Prostate gland (tissue), 2 donors: ENCODE data around the gene PARP8.

Experiments
- CTCF ChIP-seq, 4 experiments: fragments of 200-600 bp in 2 of 4; fragments of 450-650 bp in 2 of 4; sonication (generic) in 2 of 4; IDR thresholded peaks; 1 replicate in 3 of 4; 2 replicates in 1 of 4; pipeline ENCODE4 v1.5.1; 2016 to 2019; ENCODE audit warnings: antibody characterized with exemption in 4 of 4, mild to moderate bottlenecking in 2 of 4, moderate library complexity in 2 of 4
- POLR2A ChIP-seq: fragments of 450-650 bp; IDR thresholded peaks from one replicate; pipeline ENCODE4 v1.6.1; 2016; ENCODE audit warnings: antibody characterized with exemption, mild to moderate bottlenecking
- POLR2AphosphoS5 ChIP-seq: sonication (generic); formaldehyde crosslinking; IDR thresholded peaks from one replicate; pipeline ENCODE4 v1.6.1; 2017; ENCODE audit warnings: antibody characterized with exemption

GRCh38 chr5:50855001-50855400 lies 188.6 kb downstream of the PARP8 start:
- TF ChIP-seq CTCF (IDR thresholded peaks at IDR 0.05) (no peak), POLR2AphosphoS5 (no peak), POLR2A (no peak)
